SHP77 (cell line): ENCODE data around the gene KCNJ2.

Source experiments
- DNase-seq, 2 experiments: peaks; one replicate each; lab custom pipeline; 2025; lab: John Stamatoyannopoulos, UW

The KCNJ2 gene

DNA sequence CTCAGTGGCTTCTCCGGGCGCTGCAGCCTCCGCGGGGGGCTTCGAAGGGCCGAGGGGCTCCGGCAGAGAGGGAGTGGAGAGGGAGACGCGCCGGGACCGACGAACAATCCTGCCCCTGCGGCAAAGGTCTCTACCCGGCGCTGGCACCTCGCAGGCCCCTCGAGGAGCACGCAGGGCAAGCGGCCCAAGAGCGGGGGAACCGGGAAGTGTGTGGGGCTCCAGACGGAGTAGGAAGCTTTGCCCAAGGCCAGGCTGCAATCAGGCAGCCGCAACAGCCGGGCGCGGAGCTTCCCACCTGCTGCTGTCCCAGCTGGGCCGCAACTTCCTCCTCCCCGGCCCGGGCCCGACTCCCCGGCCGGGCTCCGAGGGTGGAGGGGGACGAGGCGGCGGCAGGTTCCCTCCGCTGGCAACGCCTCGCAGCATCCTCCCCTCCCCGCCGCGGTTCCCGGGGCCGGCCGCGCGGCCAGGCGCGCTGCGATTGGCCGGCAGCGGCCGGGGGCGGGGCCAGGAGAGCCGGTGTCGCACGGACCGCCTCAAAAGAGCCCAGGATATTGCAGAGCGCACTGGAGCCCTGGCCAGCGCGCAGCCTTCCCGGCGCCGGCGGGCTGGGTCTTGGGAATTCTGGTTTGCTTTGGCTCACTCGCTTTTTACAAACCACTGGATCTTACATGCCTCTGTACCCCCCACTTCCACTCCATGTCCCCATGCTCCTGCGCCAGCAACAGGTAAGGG lies at the start of gene KCNJ2:
Gene KCNJ2 (plus strand): TSS at position 556 of the 732 bp plus-strand sequence. CDS start 5,508 bp downstream, outside the sequence.
- DNase-seq = peak; percentile 77 to 92

DNA sequence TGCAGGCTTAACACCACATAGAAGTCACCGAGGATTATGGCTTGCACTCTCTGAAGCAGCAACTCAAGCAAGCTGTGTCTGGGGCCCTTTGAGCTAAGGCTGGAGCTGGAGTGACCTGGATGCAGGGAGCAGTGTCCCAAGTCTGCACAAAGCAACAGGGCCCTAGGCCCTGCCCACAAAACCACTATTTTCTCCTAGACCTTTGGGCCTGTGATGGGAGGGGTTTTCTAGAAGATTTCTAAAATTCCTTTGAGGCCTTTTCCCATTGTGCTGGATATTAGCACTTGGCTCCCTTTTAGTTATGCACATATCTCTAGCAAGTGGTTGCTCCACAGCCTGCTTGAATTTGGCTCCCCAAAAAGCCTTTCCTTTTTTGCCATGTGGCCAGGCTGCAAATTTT lies 49.8 kb upstream of the KCNJ2 start:
- DNase-seq = no peak

DNA sequence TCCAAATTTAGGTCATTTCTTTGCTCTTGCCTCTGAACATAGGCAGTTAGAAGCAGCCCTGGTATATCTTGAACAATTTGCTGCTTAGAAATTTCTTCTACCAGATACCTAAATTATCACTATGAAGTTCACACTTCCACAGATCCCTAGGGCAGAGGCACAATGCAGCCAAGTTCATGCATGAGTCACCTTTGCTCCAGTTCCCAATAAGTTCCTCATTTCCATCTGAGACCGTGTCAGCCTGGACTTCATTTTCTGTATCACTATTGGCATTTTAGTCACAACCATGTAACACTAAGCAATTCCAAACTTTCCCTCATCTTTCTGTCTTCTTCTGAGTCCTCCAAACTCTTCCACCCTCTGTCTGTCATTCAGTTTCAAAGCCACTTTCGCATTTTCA lies 49.3 kb upstream of the KCNJ2 start:
- DNase-seq = no peak

DNA sequence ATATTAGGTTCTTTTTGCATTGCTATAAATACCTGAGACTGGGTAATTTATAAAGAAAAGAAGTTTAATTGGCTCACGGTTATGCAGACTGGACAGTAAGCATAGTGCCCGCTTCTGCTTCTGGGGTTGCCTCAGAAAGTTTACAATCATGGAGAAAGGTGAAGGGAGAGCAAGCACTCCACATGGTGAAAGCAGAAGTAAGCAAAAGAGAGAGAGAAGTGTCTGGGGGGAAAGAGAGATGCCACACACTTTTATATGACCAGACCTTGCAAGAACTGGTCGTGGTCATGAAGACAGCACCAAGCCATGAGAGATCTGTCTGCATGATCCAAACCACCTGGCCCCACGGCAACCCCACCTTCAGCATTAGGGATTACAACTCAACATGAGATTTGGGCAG lies 48.9 kb upstream of the KCNJ2 start:
- DNase-seq = no peak

DNA sequence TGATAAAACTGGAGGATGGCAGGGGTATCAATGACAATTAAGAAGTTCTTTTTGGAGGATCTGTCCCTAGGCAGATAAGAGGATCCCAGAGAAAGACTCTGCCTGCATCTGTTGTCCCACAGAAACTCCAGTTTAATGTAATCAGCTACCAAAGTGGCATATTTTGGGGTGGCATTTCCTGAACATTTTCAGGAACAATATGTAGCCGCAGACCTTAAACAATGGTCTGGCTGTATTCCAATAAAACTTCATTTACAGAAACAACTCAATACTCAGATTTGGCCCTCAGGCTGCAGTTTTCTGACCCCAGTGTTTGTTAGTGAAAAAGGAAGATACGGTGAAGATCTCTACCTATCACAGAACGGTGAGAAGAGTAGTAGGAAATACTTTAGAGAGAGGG lies 48.2 kb upstream of the KCNJ2 start:
- DNase-seq = no peak

DNA sequence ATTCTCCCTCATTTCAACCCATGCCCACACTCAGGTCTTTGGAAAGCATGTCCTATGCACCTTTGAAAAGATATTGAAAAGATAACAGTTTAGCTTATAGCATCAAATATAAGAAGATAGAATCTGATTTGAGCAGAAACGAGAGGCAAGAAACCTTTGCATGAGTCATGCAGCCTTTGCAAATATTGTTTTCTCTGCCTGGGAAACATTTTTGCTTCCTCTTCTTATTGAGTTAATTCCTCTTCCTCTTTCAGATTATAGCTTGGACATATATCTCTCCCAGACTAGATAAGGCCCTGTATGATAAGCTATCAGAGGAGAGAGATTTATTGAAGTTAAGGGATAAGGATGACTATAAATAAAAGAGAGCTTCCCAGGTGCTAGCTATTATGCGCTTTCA lies 46.1 kb upstream of the KCNJ2 start:
- no peak for DNase-seq

DNA sequence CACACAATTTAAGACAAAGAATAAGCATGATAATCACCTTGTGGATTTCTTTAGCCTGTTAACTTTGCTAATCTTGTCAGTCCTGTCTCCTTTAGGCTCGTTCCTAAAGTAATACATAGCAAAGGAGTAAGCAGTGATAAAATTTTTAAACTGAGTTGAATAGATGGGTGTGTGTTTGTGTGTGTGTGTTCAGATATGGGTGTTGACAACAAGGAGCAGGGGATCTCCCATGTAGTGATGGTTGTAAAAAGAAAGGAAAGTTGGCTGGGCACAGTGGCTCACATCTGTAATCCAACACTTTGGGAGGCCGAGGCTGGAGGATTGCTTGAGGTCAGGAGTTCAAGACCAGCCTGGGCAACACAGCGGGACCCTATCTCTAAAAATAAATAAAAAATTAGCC lies 44.6 kb upstream of the KCNJ2 start:
- DNase-seq = no peak

DNA sequence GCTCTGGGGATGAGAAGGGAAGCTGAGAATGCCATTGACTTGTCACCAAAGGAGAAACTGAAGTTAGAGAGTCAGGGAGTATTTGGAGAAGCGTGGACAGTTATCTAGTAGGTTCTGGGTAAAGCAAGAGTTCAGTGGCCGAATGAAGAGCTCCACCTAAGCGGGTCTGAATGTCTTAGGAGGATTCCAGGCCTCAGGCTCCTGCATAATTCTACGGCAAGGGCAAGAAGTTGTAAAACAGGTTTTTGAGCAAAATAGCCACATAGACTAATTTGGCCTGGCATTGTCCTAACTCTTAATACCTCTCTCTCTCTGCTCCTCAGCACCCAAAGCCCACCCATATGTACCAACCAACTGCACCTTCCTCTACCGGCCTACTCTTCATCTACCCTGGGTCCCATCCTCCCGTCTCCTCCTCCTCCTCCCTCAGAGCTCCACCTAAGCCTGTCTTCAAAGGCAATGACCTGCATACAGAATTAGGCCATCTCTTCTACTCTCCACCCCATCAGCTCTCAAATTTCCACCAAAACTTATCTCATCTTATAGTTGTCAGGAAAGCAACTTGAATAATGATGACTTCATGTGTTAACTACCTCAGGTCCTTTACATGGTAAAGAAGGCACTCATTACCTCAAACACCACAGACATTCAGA lies 42.0 kb upstream of the KCNJ2 start:
- no peak for DNase-seq

DNA sequence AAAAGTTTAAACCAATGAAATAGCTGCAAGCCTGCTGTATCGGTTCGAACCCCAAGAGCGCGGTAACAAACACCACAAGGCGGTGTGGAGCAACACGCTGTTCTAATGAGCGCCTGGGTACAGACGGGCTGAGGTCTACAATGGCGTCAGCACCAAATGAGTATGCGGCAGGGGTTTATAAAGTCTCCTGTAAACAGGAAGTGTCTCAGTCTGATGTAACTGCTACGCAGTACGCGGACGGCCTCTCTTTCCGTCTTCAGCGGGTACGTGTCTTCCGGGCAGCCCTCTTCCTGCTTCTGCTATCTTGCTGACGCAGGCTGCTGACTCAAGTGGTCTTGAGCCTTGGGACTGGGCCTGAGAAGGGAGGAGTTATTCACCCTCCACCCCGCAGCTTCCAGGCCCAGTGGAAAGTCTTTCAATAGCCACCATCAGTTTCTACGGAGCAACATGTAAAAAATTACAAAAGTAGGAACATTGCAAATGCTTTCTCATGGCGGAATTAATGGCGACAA lies 40.5 kb upstream of the KCNJ2 start:
- no peak for DNase-seq

DNA sequence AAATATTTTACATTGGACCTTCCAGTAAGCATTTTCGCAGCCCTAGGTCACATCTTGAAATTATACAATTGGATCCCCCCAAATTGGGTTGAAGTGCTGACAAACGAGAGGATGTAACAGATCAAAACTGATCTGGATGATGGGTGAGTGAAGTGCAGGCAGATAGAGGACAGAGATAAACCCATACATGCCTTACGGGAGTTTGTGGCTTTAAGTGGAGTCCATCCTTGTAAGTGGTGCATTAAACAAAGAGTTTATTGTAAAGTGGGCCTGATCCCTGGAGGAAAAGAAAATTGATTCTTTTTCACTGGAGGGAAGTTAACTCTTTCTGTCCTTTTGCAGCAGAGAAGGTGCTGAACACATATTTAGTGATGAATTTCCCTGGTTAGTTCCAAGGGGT lies 39.0 kb upstream of the KCNJ2 start:
- no peak for DNase-seq

DNA sequence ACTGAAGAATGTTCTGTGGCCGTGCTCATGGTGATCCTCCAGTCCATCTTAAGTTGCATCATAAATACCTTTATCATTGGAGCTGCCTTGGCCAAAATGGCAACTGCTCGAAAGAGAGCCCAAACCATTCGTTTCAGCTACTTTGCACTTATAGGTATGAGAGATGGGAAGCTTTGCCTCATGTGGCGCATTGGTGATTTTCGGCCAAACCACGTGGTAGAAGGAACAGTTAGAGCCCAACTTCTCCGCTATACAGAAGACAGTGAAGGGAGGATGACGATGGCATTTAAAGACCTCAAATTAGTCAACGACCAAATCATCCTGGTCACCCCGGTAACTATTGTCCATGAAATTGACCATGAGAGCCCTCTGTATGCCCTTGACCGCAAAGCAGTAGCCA lies 36.8 kb upstream of the KCNJ2 start:
- DNase-seq = no peak

DNA sequence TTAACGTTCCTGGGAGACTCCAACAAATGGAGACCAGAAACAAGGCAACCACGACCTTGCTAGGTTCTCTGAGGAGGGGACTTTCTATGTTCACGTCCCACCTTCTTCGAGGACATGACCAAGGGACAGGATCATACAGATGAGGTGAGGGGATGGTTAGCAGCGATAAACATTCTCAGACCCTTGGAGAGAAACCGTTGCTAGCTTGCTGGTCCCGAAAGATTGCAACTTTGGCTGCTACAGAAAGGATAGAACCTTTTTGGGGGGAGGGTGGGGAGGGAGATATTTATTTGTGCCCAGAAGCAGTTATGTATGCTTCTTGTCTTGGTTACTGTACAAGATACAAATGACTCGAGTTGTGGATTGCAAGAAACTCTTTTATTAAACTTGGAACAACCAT lies 35.3 kb upstream of the KCNJ2 start:
- DNase-seq = no peak

DNA sequence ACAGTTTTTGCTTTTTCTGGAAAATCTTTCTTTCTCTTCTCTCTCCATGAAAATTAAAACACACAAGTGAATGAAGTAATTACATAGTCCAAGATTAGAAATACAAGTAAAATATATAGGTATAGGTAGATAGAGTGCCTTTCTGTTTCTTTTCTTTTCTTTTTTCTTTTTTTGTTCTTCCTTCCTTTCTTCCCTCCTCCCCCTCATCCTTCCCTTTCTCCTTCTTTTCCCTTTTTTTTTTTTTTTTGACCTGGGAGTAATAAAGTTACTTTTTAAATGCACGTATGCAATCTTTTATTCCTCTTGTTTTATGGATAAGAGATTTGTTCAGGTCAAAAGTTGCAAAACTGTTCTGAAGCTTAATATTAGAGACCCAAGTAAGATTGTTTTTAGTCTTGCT lies 34.6 kb upstream of the KCNJ2 start:
- DNase-seq = no peak

DNA sequence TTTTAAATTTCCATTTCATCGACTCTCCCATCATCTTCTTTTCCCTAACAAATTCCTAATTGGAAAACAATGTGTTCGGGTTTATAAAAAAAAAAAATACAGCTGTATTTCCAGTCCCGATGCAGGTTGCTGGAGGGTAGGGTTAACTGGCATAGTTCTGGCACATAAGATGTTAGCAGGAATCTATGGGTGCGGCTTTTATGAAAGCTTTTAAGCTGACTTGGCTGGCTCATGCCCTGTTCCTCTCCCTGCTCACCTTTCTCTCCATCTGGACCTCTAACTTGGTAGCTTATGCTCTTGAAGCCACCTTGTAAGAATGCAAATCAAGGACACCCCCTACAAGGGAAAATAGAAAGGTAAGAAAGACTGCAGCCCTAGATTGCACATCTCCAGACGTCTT lies 33.2 kb upstream of the KCNJ2 start:
- DNase-seq = no peak

DNA sequence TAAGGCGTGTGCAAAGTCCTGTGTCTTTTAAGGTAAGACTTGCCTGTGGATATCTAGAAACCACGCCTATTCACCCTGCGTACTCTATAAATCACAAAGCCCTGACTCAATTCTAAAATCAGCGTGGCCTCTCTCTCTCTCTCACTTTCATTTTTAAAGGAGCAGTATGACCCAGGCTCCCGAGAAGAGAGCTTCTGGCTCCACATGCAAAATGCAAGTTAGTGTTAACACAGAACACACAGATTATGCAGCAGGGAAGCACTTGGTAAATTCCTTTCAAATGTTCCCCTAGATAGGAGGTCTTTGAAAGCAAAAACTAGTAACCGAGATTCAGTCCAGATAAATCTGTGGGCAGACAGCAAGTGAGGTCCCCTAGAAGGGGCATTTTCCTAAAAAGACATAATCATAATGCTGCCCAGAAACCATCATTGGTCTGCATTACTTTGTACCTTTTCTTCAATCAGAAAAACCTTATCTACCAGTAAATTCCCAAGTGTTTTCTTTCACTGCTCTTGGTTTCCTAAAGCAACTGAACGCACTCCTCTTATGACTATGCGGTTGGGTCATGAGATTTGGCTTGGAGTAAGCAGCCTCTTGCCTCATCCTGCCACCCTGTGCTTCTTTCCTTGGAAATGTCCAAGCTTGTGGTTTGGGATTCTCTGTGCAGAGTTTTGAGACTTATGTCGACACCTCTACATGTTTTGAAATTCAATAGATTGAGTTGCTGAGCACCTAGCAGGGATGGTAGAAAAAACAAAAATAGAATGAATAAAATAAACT lies 31.7 kb upstream of the KCNJ2 start:
- DNase-seq = peak; percentile 23 to 25

DNA sequence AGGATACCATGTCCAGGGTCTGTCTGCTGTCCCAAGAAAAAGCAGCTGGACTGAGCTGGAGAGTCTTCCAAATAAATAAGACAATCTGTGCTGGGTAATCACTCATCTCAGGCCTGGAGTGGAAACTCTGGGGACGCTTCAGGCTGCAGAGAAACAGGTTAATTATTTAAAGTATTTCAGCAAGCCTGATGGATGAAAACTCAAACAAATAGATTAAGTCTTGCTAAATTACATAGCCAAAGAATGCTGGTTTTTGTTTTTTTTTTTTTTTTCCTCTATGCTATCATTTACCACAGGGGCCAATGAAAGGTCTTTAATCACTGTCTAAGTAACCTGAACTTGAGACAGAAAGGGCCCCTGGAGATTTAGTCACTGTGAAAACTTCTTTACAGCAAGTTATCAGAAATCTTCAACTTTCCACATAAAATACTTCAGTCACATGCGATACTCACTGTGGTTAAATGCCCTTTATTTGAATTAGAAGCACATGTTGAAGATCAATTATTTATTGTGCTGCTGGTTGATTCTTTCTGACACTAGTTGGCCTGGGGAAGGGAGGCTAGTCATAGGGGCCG lies 31.0 kb upstream of the KCNJ2 start:
- no peak for DNase-seq

DNA sequence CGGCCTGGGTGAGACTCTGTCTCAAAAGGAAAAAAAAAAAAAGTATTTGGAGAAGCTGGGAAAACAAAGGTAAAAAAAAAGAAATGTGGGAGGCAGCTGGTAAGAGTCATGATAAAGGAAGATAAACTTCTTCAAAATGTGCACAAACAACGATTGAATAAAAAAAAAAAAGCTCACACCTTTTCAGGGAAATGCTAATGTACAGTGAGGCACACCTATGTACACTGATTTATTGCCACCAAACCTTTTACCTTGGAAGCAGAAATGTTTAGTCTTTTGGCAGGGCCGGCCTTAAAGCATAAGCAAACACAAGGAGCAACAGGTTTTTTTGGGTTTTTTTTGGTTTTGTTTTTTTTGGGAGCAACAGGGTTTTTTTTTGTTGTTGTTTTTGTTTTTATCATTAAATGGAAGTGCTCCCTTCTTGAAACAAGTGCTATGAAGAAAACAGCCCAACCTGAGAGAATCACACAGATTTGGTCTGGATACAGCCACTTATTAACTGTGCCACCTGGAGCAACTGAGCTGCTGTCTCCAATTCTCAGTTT lies 29.8 kb upstream of the KCNJ2 start:
- DNase-seq = no peak

DNA sequence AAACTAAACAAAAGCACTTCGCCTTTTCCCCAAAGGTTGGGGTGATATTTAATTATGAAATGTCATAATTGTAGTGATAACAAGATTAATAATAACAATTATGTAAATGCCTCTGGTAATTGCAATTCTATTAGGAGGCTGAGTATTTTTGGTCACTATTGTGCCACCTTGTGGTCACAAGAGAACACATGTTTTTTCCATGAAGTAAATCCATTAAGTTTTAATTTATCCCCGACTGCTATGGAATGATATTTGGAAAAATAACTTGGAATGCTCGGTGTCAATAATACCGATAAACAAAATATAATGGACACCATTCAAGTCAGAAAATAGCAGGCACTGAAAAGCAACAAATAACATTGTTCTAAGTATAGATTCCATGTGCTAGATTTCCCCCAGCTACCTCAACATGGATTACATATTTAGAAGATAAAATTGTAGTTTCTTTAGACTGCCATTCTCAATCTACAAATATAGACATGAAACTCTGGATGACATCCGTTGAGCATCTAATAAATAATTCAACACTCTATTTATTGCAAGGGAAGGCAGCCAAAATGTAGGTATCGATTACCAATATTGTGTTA lies 25.0 kb upstream of the KCNJ2 start:
- DNase-seq = no peak

DNA sequence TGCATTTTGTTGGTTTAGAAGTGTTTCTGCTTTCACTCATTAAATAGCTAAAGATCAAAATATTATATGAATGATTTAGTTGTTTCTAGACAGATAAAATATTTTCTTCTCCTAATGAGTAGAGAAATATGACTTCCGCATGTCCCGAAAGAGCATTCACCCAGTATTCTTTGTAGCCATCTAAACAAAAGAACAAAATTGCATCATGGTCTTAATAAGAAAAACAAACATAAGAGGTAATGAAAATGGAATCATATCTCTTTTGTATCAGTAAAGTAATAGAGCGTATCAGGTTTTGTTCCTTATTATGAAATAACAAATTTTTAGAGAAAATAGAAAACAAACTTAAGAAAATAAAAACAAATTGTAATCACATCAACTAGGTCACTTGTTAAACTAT lies 16.1 kb upstream of the KCNJ2 start:
- no peak for DNase-seq

DNA sequence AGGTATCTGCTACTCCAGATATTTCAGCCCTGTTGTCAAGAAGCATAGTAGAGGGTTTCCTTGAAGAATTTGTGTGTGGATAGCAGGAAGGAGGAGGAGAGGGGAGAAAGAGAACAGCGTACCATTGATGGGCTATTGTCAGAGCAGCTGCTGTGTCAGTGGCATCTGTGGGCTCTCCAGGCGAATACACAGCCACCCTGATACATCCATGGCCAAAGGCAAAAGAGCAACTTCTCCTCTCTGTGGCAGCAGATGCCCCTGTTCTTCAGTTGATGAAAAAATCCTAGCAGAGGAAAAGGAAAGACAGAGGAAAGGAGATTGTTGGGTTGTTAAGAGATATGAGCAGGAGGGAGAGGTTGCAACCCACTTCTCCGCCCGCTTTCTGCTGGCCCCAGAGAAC lies 12.2 kb upstream of the KCNJ2 start:
- no peak for DNase-seq

DNA sequence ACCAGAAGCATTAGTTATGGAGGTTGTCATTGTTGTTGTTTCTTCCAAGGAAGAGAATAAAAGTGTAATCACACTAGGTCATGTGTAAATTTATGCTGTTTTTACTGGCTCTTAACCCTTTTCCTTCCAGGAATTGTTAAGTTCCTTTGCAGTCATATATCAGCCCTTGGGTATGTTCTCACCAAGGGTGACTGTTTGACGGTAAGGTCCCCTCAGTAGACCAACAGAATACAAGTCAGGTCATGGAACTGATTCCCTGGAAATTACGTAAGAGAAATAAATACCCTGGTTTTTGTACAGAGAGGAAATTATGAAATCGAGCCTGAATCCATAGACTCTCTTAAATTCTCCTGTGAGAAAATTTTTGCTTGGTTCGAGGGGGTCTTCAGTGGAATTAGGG lies 11.2 kb upstream of the KCNJ2 start:
- DNase-seq = no peak

DNA sequence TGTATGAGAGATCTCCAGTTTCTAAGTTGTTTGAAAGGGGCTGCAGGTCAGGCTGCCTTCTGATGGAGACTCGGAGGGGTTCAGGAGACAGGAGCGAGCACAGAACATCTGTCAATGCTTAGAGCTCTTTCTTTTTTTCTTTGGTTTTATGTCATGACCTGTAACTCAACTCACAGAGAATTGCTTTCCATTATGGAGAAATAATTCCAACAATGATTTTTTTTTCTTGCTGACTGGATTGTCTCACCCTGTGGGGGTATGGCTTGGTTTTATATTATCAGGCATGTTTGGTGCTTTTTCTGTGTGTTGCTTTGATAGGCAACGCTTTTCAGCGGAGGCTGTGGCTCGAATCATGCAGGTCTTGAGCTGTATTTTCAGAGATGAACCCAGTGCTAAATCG lies 10.7 kb upstream of the KCNJ2 start:
- no peak for DNase-seq
